ENCODE measurements around the gene NEUROD4. TPM values are rescaled to one million over a fixed set of nuclear protein-coding genes. Genes with fewer than 3 reads are reported as not detected.
A peak's percentile ranks its signal among the peaks of the same experiment; 100 is the strongest.

NEUROD4 gene
- total RNA-seq, 1 experiment from 2014 or later, result not detected

GRCh38 chr12:54991161-54991990, 28.4 kb upstream of the NEUROD4 start:
- Mint-ChIP-seq H3K27me3 (ENCODE audit: low read depth) (no peaks in the 10 kb centered on the region), H3K9me3 (0 out of 2 replicates have a peak, but pooled peaks cover 5% of the 10 kb centered on the region), H3K36me3 (no peaks in the 10 kb centered on the region), H3K4me3 (no peak overlapping the region), H3K4me1 (peaks cover 6% of the 10 kb centered on the region), H3K27ac (no peak overlapping the region)
- ATAC-seq, result no peak
- TF ChIP-seq ATF6 (CRISPR knock-in tag; IDR thresholded peaks at IDR 0.05), result no peak
- TF ChIP-seq FOXP1 (CRISPR knock-in tag; IDR thresholded peaks at IDR 0.05; ENCODE audit: borderline replicate concordance), result no peak
- no peak for TF ChIP-seq NR1H2 (CRISPR knock-in tag; IDR thresholded peaks at IDR 0.05)
- no peak for TF ChIP-seq CREM (CRISPR knock-in tag; IDR thresholded peaks at IDR 0.05)
- TF ChIP-seq IRF2 (CRISPR knock-in tag; IDR thresholded peaks at IDR 0.05; ENCODE audit: borderline replicate concordance, low read depth), result no peak
- TF ChIP-seq ERG (CRISPR knock-in tag; IDR thresholded peaks at IDR 0.05), result no peak
- TF ChIP-seq TCF7 (CRISPR knock-in tag; IDR thresholded peaks at IDR 0.05; ENCODE audit: low read depth), result no peak
- TF ChIP-seq GRHL2 (CRISPR knock-in tag; IDR thresholded peaks at IDR 0.05; ENCODE audit: insufficient replicate concordance, severe bottlenecking), result no peak
- no peak for TF ChIP-seq NFYB (CRISPR knock-in tag; conservative IDR thresholded peaks at IDR 0.05; ENCODE audit: low read depth)
- CTCF ChIA-PET, result interaction anchor here (1.9 to 3.4 kb wide), 2 partner anchors 15 to 81 kb away, joined by 14 to 325 read pairs; no protein-coding TSS in a partner anchor
- no peak for DNase-seq (ENCODE audit: low spot score)
- POLR2A ChIA-PET, result no interaction called here

GRCh38 chr12:54991991-54992375, 27.8 kb upstream of the NEUROD4 start:
- TF ChIP-seq TP53 (CRISPR knock-in tag; IDR thresholded peaks at IDR 0.05) (no peak), NR1H2 (CRISPR knock-in tag; IDR thresholded peaks at IDR 0.05) (no peak)
- Mint-ChIP-seq H3K4me1 (peaks cover 12% of the 10 kb centered on the region), H3K36me3 (no peaks in the 10 kb centered on the region), H3K4me3 (no peak overlapping the region), H3K27me3 (ENCODE audit: low read depth) (no peaks in the 10 kb centered on the region), H3K9me3 (0 out of 2 replicates have a peak, but pooled peaks cover 2% of the 10 kb centered on the region), H3K27ac (no peak overlapping the region)
- ChIA-PET CTCF (interaction anchor here (1.1 to 3.4 kb wide), 6 partner anchors 12 to 267 kb away, joined by 3 to 325 read pairs (median 4); no protein-coding TSS in a partner anchor), POLR2A (interaction anchor here (1.7 kb wide), 1 partner anchor 80 kb away, joined by 5 read pairs; no protein-coding TSS in a partner anchor)
- ATAC-seq, result no peak
- no peak for DNase-seq (ENCODE audit: low spot score)

GRCh38 chr12:54993181-54993835, 26.5 kb upstream of the NEUROD4 start:
- peak; percentile 76 for ATAC-seq
- Mint-ChIP-seq H3K4me1 (peaks cover 26% of the 10 kb centered on the region), H3K4me3 (no peak overlapping the region), H3K36me3 (no peaks in the 10 kb centered on the region), H3K27ac (no peak overlapping the region), H3K9me3 (no peaks in the 10 kb centered on the region), H3K27me3 (ENCODE audit: low read depth) (no peaks in the 10 kb centered on the region)
- no peak for TF ChIP-seq EMX1 (CRISPR knock-in tag; IDR thresholded peaks at IDR 0.05)
- peak; percentile 75; the same call in 1 of the 2 replicates for TF ChIP-seq CTCF (IDR thresholded peaks at IDR 0.05)
- peak; percentile 41 for DNase-seq (ENCODE audit: low spot score)
- CTCF ChIA-PET, result interaction anchor here (0.6 to 3.4 kb wide), 39 partner anchors 9 to 663 kb away, joined by 3 to 325 read pairs (median 4); partner anchors contain the start of genes NEUROD4 and TESPA1
- POLR2A ChIA-PET, result interaction anchor here (1.2 to 1.7 kb wide), 2 partner anchors 75 to 79 kb away, joined by 5 to 6 read pairs; no protein-coding TSS in a partner anchor
